HepG2 (cell line): Measurements from ENCODE around the gene ATP8B1. TPM values are rescaled to one million over a fixed set of nuclear protein-coding genes. Genes with fewer than 3 reads are reported as not detected.

ENCODE experiments used
- GABPB1 ChIP-seq: IDR thresholded peaks from 2 replicates; pipeline ENCODE4 v1.6.1; 2016; ENCODE audit warnings: mild to moderate bottlenecking, missing genetic modification reagents, moderate library complexity, missing compliant biosample characterization
- NCOA1 ChIP-seq: sonication (generic); formaldehyde crosslinking; IDR thresholded peaks from 2 replicates; pipeline ENCODE4 v1.9.0; 2021; ENCODE audit warnings: missing genetic modification reagents
- NONO ChIP-seq, 2 experiments: fragments of 450-650 bp in 1 of 2; sonication (generic) in 1 of 2; formaldehyde crosslinking in 1 of 2; IDR thresholded peaks in 1 of 2; conservative IDR thresholded peaks in 1 of 2; 2 replicates each; pipeline versions ENCODE4 v1.6.1 to v1.8.0; 2017 to 2022; ENCODE audit warnings: mild to moderate bottlenecking in 1 of 2, missing genetic modification reagents in 1 of 2, moderate library complexity in 1 of 2
- ONECUT2 ChIP-seq: sonication (generic); formaldehyde crosslinking; IDR thresholded peaks from 2 replicates; pipeline ENCODE4 v1.4.0; 2020; ENCODE audit warnings: missing genetic modification reagents
- PHF20 ChIP-seq: sonication (generic); formaldehyde crosslinking; IDR thresholded peaks from 2 replicates; pipeline ENCODE4 v1.5.0; 2020; ENCODE audit warnings: mild to moderate bottlenecking, missing genetic modification reagents
- POLR2A ChIP-seq, 2 experiments: IDR thresholded peaks; 2 replicates each; pipeline ENCODE4 v1.6.1; 2011; ENCODE audit warnings: low read depth in 2 of 2, low read length in 2 of 2, mild to moderate bottlenecking in 1 of 2, moderate library complexity in 1 of 2; ENCODE audit not compliant: insufficient read depth in 1 of 2
- POLR2AphosphoS2 ChIP-seq: IDR thresholded peaks from 2 replicates; pipeline ENCODE4 v1.6.1; 2011; ENCODE audit warnings: low read depth, low read length, improper control_type of control experiment
- SALL2 ChIP-seq: sonication (generic); formaldehyde crosslinking; IDR thresholded peaks from 2 replicates; pipeline ENCODE4 v1.8.1; 2023; ENCODE audit warnings: mild to moderate bottlenecking, missing genetic modification reagents, inconsistent platforms
- ZMYM2 ChIP-seq: sonication (generic); formaldehyde crosslinking; IDR thresholded peaks from 2 replicates; pipeline ENCODE4 v1.8.0; 2022; ENCODE audit warnings: mild to moderate bottlenecking, missing genetic modification reagents
- ZNF260 ChIP-seq: sonication (generic); formaldehyde crosslinking; IDR thresholded peaks from 2 replicates; pipeline ENCODE4 v1.4.0; 2020; ENCODE audit warnings: missing genetic modification reagents, low read depth, mild to moderate bottlenecking, borderline replicate concordance
- ZNF33A ChIP-seq: sonication (generic); formaldehyde crosslinking; IDR thresholded peaks from 2 replicates; pipeline ENCODE4 v1.5.1; 2020; ENCODE audit warnings: missing genetic modification reagents, mild to moderate bottlenecking, moderate library complexity, borderline replicate concordance
- ZNF350 ChIP-seq: sonication (generic); formaldehyde crosslinking; IDR thresholded peaks from 2 replicates; pipeline ENCODE4 v1.4.0; 2020; ENCODE audit warnings: mild to moderate bottlenecking, low read depth, missing genetic modification reagents, borderline replicate concordance
- ZNF468 ChIP-seq: sonication (generic); formaldehyde crosslinking; IDR thresholded peaks from 2 replicates; pipeline ENCODE4 v1.8.0; 2022; ENCODE audit warnings: mild to moderate bottlenecking, moderate library complexity, missing genetic modification reagents
- polyA plus RNA-seq, 8 experiments: library from polyadenylated mRNA; depleted of rRNA in 3 of 8; stranded (reverse) in 7 of 8; unstranded in 1 of 8; fragments of >200 nt; fragmentation: Illumina TruSeq in 4 of 8; extraction: Trizol in 4 of 8; gene quantifications; 2 replicates each; pipeline versions ENCODE4 v1.2.1 to v1.2.3, GENCODE V29; 2011 to 2016; ENCODE audit warnings: low read depth in 4 of 8, missing spikeins in 1 of 8, mixed read lengths in 1 of 8; ENCODE audit not compliant: insufficient read depth in 1 of 8
- total RNA-seq, 5 experiments: library from RNA; depleted of rRNA; stranded (reverse); fragments of >200 nt; fragmentation: Illumina TruSeq; extraction: Trizol; gene quantifications; 2 replicates each; pipeline ENCODE4 v1.2.3, GENCODE V29; 2016; ENCODE audit warnings: low read depth in 1 of 5
- TF ChIP-seq, protein P1 (sequence below), 2 experiments: fragments of 450-650 bp in 1 of 2; sonication (generic) in 1 of 2; formaldehyde crosslinking in 1 of 2; IDR thresholded peaks; 2 replicates each; pipeline versions ENCODE4 v1.6.1 to v1.8.0; 2016 to 2022; ENCODE audit warnings: antibody characterized with exemption in 1 of 2, mild to moderate bottlenecking in 1 of 2, missing genetic modification reagents in 1 of 2
- TF ChIP-seq, protein P2 (sequence below): sonication (generic); formaldehyde crosslinking; IDR thresholded peaks from 2 replicates; pipeline ENCODE4 v1.5.1; 2020; ENCODE audit warnings: missing genetic modification reagents, mild to moderate bottlenecking, borderline replicate concordance
- TF ChIP-seq, protein P3 (sequence below): IDR thresholded peaks from 2 replicates; pipeline ENCODE4 v1.6.1; 2016

The ATP8B1 gene
- total and polyA plus RNA-seq, 2 of the 13 experiments (the other 11 are each of a cell fraction or from before 2014, with no cell fraction given), result 2.8 to 4.0 TPM

DNA sequence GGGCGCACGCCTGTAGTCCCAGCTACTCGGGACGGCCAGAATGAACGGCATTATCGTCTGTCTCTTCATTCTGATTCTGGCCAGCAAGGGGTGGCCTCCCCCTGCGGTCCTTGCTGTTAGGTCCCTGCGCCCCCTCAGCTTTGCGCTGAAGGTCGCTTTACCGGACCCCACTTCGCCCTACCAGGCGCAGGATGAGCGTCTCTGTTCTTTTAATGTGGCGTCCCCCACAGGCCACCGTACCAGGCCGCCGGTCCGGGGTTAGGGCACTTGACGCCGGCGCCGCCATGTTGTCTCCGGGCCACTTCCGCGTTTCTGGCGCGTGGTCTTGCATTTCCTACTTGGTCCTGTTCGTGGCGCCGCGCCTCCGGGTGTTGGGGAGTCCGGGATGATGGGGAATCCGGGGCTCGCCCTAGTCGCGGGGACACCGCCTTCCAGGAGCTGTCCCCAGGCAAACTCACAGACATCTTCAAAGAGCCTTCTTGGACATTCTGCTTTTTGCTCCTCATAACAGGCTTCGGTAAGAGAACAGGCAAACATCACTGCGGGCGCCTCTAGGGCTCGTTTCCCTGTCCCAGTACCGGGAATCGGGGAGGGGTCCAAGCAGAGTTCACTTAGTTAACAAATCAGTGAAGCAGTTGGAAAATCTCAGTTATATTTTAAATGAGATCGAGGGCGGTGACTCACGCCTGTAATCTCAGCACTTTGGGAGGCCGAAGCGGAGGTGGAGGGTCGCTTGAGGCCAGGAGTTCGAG, 172.9 kb downstream of the ATP8B1 start (continued):
- TF ChIP-seq, protein P1, sequence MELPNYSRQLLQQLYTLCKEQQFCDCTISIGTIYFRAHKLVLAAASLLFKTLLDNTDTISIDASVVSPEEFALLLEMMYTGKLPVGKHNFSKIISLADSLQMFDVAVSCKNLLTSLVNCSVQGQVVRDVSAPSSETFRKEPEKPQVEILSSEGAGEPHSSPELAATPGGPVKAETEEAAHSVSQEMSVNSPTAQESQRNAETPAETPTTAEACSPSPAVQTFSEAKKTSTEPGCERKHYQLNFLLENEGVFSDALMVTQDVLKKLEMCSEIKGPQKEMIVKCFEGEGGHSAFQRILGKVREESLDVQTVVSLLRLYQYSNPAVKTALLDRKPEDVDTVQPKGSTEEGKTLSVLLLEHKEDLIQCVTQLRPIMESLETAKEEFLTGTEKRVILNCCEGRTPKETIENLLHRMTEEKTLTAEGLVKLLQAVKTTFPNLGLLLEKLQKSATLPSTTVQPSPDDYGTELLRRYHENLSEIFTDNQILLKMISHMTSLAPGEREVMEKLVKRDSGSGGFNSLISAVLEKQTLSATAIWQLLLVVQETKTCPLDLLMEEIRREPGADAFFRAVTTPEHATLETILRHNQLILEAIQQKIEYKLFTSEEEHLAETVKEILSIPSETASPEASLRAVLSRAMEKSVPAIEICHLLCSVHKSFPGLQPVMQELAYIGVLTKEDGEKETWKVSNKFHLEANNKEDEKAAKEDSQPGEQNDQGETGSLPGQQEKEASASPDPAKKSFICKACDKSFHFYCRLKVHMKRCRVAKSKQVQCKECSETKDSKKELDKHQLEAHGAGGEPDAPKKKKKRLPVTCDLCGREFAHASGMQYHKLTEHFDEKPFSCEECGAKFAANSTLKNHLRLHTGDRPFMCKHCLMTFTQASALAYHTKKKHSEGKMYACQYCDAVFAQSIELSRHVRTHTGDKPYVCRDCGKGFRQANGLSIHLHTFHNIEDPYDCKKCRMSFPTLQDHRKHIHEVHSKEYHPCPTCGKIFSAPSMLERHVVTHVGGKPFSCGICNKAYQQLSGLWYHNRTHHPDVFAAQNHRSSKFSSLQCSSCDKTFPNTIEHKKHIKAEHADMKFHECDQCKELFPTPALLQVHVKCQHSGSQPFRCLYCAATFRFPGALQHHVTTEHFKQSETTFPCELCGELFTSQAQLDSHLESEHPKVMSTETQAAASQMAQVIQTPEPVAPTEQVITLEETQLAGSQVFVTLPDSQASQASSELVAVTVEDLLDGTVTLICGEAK (IDR thresholded peaks at IDR 0.05), result no peak
- TF ChIP-seq, protein P1 (CRISPR knock-in tag; IDR thresholded peaks at IDR 0.05), result peak; percentile 89
- peak; percentile 45; the same call in 1 of the 2 replicates for TF ChIP-seq ZNF33A (CRISPR knock-in tag)
- TF ChIP-seq ONECUT2 (CRISPR knock-in tag), result no peak
- TF ChIP-seq ZNF468, result no peak
- TF ChIP-seq, protein P2, sequence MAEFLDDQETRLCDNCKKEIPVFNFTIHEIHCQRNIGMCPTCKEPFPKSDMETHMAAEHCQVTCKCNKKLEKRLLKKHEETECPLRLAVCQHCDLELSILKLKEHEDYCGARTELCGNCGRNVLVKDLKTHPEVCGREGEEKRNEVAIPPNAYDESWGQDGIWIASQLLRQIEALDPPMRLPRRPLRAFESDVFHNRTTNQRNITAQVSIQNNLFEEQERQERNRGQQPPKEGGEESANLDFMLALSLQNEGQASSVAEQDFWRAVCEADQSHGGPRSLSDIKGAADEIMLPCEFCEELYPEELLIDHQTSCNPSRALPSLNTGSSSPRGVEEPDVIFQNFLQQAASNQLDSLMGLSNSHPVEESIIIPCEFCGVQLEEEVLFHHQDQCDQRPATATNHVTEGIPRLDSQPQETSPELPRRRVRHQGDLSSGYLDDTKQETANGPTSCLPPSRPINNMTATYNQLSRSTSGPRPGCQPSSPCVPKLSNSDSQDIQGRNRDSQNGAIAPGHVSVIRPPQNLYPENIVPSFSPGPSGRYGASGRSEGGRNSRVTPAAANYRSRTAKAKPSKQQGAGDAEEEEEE (CRISPR knock-in tag), result 0 out of 2 replicates have a peak, but pooled peaks have one; percentile 87
- TF ChIP-seq, protein P3, sequence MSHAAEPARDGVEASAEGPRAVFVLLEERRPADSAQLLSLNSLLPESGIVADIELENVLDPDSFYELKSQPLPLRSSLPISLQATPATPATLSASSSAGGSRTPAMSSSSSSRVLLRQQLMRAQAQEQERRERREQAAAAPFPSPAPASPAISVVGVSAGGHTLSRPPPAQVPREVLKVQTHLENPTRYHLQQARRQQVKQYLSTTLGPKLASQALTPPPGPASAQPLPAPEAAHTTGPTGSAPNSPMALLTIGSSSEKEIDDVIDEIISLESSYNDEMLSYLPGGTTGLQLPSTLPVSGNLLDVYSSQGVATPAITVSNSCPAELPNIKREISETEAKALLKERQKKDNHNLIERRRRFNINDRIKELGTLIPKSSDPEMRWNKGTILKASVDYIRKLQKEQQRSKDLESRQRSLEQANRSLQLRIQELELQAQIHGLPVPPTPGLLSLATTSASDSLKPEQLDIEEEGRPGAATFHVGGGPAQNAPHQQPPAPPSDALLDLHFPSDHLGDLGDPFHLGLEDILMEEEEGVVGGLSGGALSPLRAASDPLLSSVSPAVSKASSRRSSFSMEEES, result 0 out of 2 replicates have a peak, but pooled peaks have one; percentile 43
- peak; percentile 85 for TF ChIP-seq ZMYM2 (CRISPR knock-in tag)
- peak; percentile 91 for TF ChIP-seq PHF20 (CRISPR knock-in tag)
- TF ChIP-seq SALL2 (CRISPR knock-in tag), result peak; percentile 88
- TF ChIP-seq ZNF260 (CRISPR knock-in tag), result no peak
- TF ChIP-seq NCOA1, result 0 out of 2 replicates have a peak, but pooled peaks have one; percentile 30
- peak in 1 of 2 experiments; percentile 34; a peak in 1 of 4 replicates for TF ChIP-seq POLR2A (IDR thresholded peaks at IDR 0.05; ENCODE audit: insufficient read depth in 1 of 2, low read depth in 2 of 2, low read length in 2 of 2)
- TF ChIP-seq NONO (IDR thresholded peaks at IDR 0.05), result no peak
- peak; percentile 66; the same call in 1 of the 2 replicates for TF ChIP-seq NONO (CRISPR knock-in tag; conservative IDR thresholded peaks at IDR 0.05)
- TF ChIP-seq GABPB1, result peak; percentile 95
- no peak for TF ChIP-seq POLR2AphosphoS2
- TF ChIP-seq ZNF350 (CRISPR knock-in tag), result peak; percentile 93
